GM19397 (cell line): ENCODE measurements around the gene PLXNA4.

Experiments
- ATAC-seq: cut with Tn5 transposase; IDR thresholded peaks from one replicate; pipeline ENCODE4 v1.9.1; 2021; ENCODE audit warnings: mild to moderate bottlenecking, moderate library complexity; ENCODE audit not compliant: unreplicated experiment

PLXNA4 gene

DNA sequence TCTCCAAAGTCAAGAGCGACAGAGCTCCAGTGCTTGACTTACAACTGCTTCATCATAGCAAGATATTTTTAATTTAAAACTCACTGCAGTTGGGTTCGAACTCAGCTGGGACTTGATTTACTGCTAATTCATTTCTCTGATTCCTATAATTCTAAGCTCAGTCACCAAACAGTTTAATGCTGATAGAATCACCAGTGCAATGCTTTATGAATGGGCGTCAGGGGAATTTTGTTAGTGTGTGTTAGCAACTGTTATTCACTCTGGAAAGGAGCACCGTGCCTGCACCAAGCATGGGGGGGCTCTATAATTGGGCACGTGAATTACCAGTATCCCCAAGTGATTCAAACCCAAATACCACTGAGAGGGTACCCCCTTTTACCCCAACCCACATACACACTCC is 10.4 kb downstream of the PLXNA4 start:
- ATAC-seq: no peak

DNA sequence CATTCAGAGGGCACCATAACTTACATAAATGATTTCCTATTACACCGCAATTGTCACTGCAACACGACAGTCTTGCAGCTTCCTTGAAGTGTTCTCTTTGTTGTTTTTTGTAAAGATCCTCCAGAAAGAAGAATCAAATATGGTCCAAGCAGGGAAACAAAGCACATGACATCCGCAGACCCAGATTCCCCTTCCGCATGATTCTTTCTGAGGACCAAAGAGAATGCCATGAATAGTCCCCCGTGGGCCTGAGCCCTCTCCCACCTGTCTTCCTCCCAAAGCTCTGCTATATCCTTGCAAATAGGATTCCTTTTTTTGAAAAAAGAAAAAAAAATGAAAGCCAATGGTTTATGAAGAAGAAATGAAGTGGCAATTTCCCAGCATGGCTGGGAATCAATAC is 10.8 kb downstream of the PLXNA4 start:
- no peak for ATAC-seq

- ATAC-seq: no peak
Measured at GRCh38 chr7:132564849-132565248, 11.4 kb downstream of the PLXNA4 start.

GRCh38 chr7:132564090-132564489 is 12.2 kb downstream of the PLXNA4 start:
- ATAC-seq: no peak

DNA sequence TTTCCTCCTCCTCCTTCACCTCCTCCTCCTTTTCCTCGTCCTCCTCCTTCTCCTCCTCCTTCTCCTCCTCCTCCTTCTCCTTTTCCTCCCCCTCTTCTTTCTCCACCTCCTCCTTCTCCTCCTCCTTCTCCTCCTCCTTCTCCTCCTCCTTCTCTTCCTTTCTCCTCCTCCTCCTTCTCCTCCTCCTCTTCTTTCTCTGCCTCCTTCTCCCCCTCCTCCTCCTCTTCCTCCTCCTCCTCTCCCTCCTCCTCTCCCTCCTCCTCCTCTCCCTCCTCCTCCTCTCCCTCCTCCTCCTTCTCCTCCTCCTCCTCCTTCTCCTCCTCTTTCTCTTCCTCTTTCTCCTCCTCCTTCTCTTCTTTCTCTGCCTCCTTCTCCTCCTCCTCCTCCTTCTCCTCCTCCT is 13.6 kb downstream of the PLXNA4 start:
- no peak for ATAC-seq

GRCh38 chr7:132561763-132562162 is 14.5 kb downstream of the PLXNA4 start:
- no peak for ATAC-seq

DNA sequence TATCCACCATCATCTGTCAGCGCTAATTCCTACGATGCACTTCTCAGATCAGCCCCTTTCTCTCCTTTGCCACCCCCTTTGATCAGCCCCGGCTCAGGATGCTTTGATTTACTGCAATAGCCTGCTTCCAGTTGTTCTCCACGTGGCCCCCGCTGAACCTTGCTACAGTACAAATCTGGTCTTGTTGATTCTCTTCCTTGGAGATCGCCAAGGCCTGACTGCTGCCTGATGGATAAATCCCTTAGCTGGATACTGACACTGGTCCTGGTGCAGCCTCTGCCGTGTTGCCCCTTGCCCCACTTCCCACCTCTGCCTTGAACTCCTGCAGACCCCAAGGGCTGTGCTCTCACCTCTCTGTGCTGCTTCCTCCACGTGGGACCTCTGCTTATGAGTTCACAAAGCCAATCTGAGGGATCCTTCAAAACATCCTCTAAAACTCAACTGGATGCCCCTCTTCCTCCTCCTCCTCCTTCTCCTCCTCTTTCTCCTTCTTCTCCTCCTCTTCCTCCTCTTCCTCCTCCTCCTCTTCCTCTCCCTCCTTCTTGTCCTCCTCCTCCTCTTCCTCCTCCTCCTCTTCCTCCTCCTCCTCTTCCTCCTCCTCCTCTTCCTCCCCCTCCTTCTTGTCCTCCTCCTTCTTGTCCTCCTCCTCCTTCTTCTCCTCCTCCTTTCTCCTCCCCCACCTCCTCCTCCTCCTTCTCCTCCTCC is 15.3 kb downstream of the PLXNA4 start:
- ATAC-seq: no peak

GRCh38 chr7:132560105-132560504 is 16.2 kb downstream of the PLXNA4 start:
- no peak for ATAC-seq

- ATAC-seq: no peak
Measured at GRCh38 chr7:132558815-132559214, 17.5 kb downstream of the PLXNA4 start.

GRCh38 chr7:132557489-132558044 is 18.7 kb downstream of the PLXNA4 start:
- no peak for ATAC-seq

DNA sequence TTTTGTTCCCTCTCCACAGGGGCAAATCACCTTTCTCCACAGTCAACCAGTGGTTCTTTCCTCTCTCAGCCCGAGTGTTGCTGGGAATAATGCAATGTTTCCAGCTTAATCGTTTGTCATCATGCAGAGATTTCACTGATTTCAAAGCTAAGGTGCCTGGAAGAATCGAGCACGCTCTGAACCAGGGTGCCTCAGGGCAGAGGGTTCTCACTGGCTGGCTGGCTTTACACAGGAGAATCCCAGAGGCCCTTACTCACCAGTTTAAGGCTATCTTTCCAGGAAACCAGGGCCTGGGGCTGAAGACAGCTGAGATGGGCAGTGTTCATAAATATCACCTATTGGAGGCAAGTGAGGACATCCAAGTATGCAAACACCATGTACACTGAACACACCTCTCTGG is 21.8 kb downstream of the PLXNA4 start:
- ATAC-seq: no peak

- no peak for ATAC-seq
Measured at GRCh38 chr7:132553031-132553430, 23.2 kb downstream of the PLXNA4 start.

DNA sequence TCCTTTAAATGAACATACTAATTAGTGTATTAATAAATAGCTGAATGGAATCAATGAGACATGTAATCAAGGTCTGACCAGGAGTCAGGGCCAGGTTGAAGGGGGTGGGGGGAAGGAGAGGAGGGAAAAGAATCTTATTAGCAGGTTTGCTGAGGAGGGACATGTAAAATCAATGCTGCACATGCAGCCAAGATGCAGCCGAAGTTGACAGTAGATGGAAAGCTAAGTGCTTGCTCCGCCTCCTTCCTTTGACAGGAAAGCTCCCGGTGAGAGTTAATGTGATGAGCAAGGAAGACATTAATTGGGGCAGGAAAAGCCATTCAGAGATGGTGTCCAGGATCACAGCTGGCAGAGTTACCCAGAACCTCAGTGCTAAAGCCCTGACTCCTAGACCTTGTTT is 24.4 kb downstream of the PLXNA4 start:
- no peak for ATAC-seq

DNA sequence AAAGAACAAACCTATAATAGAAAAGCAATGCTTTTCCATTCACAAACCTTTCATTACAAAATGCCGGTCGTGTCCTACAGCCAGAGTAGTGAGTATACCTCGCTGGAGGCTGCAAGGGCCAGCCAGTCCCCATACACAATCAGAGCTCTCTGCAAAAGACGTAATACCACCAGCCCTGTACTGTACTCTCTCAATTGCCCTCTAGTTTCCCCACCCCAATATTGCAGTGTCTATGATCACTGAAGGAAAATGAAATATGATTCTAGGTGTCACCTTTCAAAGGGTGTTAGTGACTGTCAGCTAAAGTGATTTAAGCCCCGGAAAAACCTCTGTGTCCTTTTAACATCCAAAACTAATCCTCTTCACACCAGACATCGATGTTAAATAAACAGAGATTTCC is 24.8 kb downstream of the PLXNA4 start:
- ATAC-seq: no peak

GRCh38 chr7:132548489-132549078 is 27.7 kb downstream of the PLXNA4 start:
- ATAC-seq: no peak

DNA sequence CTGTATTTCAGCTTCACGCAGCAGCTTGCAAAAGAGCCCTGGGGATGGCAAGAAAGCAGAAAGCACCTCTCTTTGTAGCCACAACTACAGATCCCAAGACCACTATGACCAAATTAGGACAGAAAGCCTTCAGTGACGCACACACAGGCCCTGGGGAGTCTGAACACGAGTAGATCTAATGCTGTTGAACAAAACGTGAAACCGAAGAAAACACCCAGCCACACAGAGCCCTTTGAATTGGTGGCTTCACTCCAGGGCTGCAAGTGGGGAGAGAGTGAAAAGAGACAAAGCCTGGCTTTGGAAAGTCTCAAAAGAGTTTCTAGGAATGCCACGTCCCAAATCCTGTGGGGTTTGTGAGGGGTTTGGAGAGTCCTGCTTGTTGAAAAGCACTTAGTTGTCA is 28.4 kb downstream of the PLXNA4 start:
- ATAC-seq: no peak

DNA sequence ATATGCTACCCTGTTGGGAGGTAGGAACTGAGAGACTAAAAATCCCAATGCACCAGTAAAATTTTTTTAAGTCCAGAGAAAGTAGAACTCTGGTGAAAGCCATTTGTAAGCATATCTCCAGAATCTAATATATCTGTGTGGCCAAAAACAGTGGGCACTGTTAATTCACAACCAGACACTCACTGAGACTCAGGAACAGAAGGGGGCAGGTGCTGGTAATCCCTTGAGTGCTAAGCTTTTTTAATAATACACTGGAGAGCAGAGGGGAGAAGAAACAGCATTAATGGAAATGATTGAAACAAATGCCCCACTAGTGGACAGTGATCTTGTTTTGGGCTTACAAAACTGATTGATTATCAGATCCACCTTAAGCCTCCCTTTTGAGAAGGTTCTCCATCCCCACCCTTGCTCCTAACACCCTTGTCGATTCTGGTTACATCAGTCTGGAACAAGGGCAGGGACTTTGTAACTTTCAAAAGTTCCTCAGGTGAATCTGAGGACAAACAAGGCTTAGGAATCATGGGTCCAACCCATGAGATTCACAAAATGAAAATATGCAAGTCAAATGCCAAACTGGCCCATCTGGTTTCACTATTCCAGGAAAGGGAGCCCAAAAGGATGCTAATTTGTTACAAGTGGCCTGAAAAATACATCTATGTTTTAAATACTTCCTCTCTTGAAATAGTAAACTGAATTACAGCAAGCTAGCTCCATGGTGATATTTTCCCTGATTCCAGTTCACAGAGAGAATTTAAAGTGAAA is 29.7 kb downstream of the PLXNA4 start:
- no peak for ATAC-seq

DNA sequence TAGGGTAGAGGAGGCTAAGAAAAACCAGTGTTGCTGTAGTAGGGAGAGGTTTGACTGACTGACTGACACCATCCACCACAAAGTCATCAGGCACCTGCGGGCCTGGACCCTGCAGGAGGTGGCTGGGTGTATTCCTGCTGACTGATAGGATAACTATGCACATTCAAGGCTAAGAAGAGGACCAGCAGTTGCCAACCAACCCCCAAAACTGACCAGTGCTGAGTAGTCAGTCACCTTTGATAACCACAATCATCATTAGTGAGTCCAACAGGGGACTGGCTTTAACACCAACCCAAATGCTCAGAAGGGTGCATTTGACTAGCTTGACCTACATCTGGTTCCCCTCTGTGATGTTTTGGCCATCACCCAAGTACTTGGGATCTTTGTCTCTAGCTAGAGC is 30.5 kb downstream of the PLXNA4 start:
- ATAC-seq: no peak

DNA sequence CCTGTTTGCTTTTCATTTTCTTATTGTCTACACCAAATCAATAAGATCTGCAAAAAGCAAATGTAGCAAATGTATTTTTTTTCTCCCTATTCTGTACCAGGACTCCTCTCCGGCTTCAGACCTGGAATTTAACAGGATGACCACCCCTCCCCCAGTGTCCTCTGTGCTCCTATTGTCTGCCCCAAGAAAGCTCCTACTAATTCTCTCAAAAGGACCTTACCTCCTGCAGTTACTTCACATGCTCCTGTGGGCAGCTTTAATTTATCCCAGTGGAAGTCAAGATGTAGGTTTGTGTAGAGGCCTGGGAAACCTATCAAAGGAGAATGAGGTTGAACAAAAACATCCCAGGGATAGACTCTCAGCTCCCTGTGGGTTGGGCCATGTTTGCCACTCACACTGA is 31.3 kb downstream of the PLXNA4 start:
- ATAC-seq: no peak

DNA sequence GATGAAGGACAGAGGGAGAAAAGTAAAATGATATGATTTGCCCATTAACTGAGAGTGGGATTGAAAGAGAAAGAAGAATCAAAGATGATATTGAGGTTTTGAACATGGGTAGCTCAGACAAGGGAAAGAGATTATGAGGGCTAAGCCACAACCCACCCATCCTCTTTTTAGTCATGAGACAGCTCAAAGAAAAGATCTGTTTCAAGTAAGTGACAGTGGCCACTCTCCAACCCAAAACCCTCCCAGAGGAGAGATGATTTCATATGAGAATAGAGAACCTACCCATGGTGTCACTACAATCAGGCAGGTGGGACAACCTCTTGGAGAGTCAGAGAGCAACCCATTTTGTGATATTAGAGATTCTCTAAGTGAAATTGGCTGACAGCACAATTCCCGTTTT is 32.2 kb downstream of the PLXNA4 start:
- ATAC-seq: no peak

GRCh38 chr7:132542895-132543294 is 33.4 kb downstream of the PLXNA4 start:
- no peak for ATAC-seq

GRCh38 chr7:132541656-132542055 is 34.6 kb downstream of the PLXNA4 start:
- no peak for ATAC-seq
